Mammary epithelial cell (primary cell): ENCODE results near the gene ONECUT3.

Source experiments
- CTCF ChIP-seq, 2 donors: IDR thresholded peaks in 1 of 2; conservative IDR thresholded peaks in 1 of 2; 2 replicates each; pipeline ENCODE4 v1.5.1; 2011 to 2012; ENCODE audit warnings: inconsistent platforms in 2 of 2, low read length in 2 of 2, mild to moderate bottlenecking in 2 of 2, control low read depth in 1 of 2, low read depth in 1 of 2; ENCODE audit not compliant: insufficient read depth in 1 of 2; ENCODE audit errors: extremely low read depth in 1 of 2
- EZH2 ChIP-seq: IDR thresholded peaks from 2 replicates; pipeline ENCODE4 v1.6.1; 2012; ENCODE audit warnings: low read length, inconsistent platforms, borderline replicate concordance

GRCh38 chr19:1805401-1806183 is 52.3 kb downstream of the ONECUT3 start:
- TF ChIP-seq CTCF (conservative IDR thresholded peaks at IDR 0.05 in 1 of 2, IDR thresholded peaks at IDR 0.05 in 1 of 2; ENCODE audit: extremely low read depth in 1 of 2, insufficient read depth in 1 of 2, low read depth in 1 of 2, low read length in 2 of 2) (no peak), EZH2 (no peak)
